ENCODE results near the gene FBXL14.

FBXL14 gene

GRCh38 chr12:1594006-1594260 is 448 bp downstream of the FBXL14 start:
- Histone ChIP-seq H2BK120ac (ENCODE audit: insufficient read depth, low read length, poor library complexity) (no peak overlapping the region), H3K79me2 (ENCODE audit: control insufficient read depth, insufficient read depth, low read length, poor library complexity) (peaks cover 3% of the 10 kb centered on the region), H3K14ac (ENCODE audit: low read length) (peak overlapping the region; percentile 54), H4K12ac (ENCODE audit: low read depth, low read length) (no peak overlapping the region), H3K27ac (ENCODE audit: low read depth, low read length) (peak overlapping the region; percentile 91), H3K23ac (ENCODE audit: low read length) (no peak overlapping the region), H3K4ac (ENCODE audit: low read depth, low read length) (no peak overlapping the region), H3K4me1 (ENCODE audit: control insufficient read depth in 1 of 2, insufficient read depth in 2 of 2, low read length in 2 of 2) (peaks cover 15 to 26% of the 10 kb centered on the region in 2 experiments), H3K9ac (ENCODE audit: low read length) (peak overlapping the region; percentile 72), H3K4me3 (ENCODE audit: low read depth, low read length) (peak overlapping the region; percentile 79), H2BK12ac (ENCODE audit: low read length) (no peak overlapping the region), H4K91ac (ENCODE audit: low read depth, low read length) (peak overlapping the region; percentile 82), H3K9me3 (ENCODE audit: insufficient read depth, low read depth, low read length) (no peaks in the 10 kb centered on the region), H3K4me2 (ENCODE audit: low read length) (peak overlapping the region; percentile 95), H2BK5ac (ENCODE audit: low read depth, low read length, poor library complexity) (peak overlapping the region; percentile 73), H3K27me3 (ENCODE audit: insufficient read depth, low read length) (no peaks in the 10 kb centered on the region), H2AK5ac (ENCODE audit: low read length) (no peak overlapping the region), H3K79me1 (ENCODE audit: low read length) (peaks cover 7% of the 10 kb centered on the region), H2AFZ (ENCODE audit: insufficient read depth, low read length, poor library complexity) (peak overlapping the region; percentile 64), H3K36me3 (ENCODE audit: control insufficient read depth in 1 of 2, insufficient read depth in 2 of 2, low read length in 2 of 2) (peaks cover 0 to 2% of the 10 kb centered on the region in 2 experiments), H4K8ac (ENCODE audit: low read depth, low read length) (no peak overlapping the region), H3K18ac (ENCODE audit: low read length) (peak overlapping the region; percentile 45)
- no CpG with 5 or more reads among the region's 34 CpGs for WGBS (ENCODE audit: extremely low coverage, insufficient coverage, insufficient read length)
- peak in 1 of 2 donors; percentile 16 for DNase-seq

DNA sequence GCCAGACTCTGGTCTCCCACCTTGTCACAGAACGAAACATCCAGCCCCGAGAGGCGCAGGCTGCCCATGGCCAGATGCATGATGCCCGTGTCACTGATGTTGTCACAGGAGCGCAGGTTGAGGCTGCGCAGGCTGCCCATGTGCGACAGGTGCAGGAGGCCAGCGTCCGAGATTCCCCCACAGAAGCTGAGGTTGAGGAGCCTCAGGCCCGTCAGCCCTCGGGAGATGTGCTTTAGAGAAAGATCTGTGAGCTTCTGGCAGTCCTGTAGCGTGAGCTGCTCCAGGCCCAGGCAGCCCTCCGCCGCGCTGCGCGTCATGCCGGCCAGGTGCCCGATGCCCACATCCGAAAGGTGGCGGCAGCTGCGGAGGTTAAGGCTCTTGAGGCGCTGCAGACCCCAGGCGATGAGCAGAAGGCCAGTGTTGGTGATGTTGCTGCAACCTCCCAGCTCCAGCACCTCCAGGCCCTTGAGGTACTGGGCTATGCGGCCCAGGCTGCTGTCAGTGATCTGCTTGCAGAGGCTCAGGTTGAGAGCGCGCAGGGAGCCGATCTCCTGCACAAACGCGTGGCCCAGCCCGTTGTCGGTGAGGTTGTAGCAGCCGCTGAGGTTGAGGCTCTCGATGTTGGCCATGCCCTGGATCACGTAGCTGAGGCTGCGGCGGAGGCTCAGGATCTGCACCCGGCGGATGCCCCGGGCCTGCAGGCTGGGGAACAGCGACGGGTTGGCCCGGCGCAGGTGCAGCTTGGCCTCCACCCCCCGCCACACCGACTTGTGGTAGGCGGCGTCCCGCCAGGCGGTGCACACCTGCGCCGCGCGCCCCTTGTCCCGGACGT is 991 bp downstream of the FBXL14 start:
- Histone ChIP-seq H3K79me2 (ENCODE audit: control insufficient read depth, insufficient read depth, low read length, poor library complexity) (peaks cover 3% of the 10 kb centered on the region), H3K9me3 (ENCODE audit: insufficient read depth, low read depth, low read length) (no peaks in the 10 kb centered on the region), H2BK12ac (ENCODE audit: low read length) (no peak overlapping the region), H3K4me1 (ENCODE audit: control insufficient read depth in 1 of 2, insufficient read depth in 2 of 2, low read length in 2 of 2) (peaks cover 15 to 26% of the 10 kb centered on the region in 2 experiments), H3K23ac (ENCODE audit: low read length) (no peak overlapping the region), H3K9ac (ENCODE audit: low read length) (peak overlapping the region; percentile 72), H3K36me3 (ENCODE audit: control insufficient read depth in 1 of 2, insufficient read depth in 2 of 2, low read length in 2 of 2) (peaks cover 0 to 2% of the 10 kb centered on the region in 2 experiments), H3K18ac (ENCODE audit: low read length) (peak overlapping the region; percentile 45), H3K27me3 (ENCODE audit: insufficient read depth, low read length) (no peaks in the 10 kb centered on the region), H4K12ac (ENCODE audit: low read depth, low read length) (no peak overlapping the region), H3K4me3 (ENCODE audit: low read depth, low read length) (peak overlapping the region; percentile 79), H3K14ac (ENCODE audit: low read length) (peak overlapping the region; percentile 36), H2AFZ (ENCODE audit: insufficient read depth, low read length, poor library complexity) (peak overlapping the region; percentile 64), H2BK120ac (ENCODE audit: insufficient read depth, low read length, poor library complexity) (no peak overlapping the region), H2AK5ac (ENCODE audit: low read length) (no peak overlapping the region), H3K4me2 (ENCODE audit: low read length) (peak overlapping the region; percentile 95), H2BK5ac (ENCODE audit: low read depth, low read length, poor library complexity) (no peak overlapping the region), H4K91ac (ENCODE audit: low read depth, low read length) (peak overlapping the region; percentile 82), H3K79me1 (ENCODE audit: low read length) (peaks cover 7% of the 10 kb centered on the region), H4K8ac (ENCODE audit: low read depth, low read length) (no peak overlapping the region), H3K27ac (ENCODE audit: low read depth, low read length) (peak overlapping the region; percentile 91), H3K4ac (ENCODE audit: low read depth, low read length) (no peak overlapping the region)
- DNase-seq = peak; percentile 33 to 51
- no CpG with 5 or more reads among the region's 56 CpGs for WGBS (ENCODE audit: extremely low coverage, insufficient coverage, insufficient read length)

DNA sequence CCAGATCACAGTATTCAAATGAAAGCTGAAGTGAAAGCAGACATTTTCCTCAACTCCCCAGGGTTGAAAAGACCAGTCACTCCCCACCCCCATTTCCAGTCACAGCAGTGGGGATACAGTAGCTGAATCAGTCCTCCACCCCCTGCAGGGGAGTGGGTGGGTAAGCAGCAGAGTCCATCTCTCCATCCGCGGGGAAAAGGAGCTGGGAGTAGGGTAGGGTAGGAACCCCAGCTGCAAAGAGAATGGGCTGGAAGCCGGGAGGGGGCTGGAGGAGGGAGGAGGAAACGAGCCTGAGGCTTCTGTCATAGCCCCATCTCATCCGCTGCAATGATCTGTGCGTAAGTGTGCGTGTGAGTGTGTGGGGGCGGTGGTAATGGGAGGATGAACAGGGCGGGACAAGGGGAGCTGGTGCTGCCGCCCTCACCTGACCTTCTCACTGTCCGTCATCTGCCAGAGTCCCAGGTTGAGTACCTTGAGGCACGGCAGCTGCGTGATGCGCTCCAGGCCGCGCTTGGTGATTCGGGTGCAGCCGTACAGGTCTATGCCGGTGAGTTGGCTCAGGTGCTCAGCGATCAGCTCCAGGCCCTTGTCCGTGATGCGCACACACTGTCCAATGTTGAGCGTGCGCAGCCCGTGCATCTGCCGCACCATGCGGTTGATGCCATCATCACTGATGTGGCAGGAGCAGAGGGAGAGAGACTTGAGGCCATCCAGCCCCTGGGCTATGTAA is 1.8 kb downstream of the FBXL14 start:
- peaks cover 3% of the 10 kb centered on the region for H3K79me2 ChIP-seq (ENCODE audit: control insufficient read depth, insufficient read depth, low read length, poor library complexity)
- H2AK5ac ChIP-seq (ENCODE audit: low read length) = no peak overlapping the region
- no peak overlapping the region for H3K9ac ChIP-seq (ENCODE audit: low read length)
- peaks cover 15 to 26% of the 10 kb centered on the region in 2 experiments for H3K4me1 ChIP-seq (ENCODE audit: control insufficient read depth in 1 of 2, insufficient read depth in 2 of 2, low read length in 2 of 2)
- no peak for DNase-seq
- peak overlapping the region; percentile 34 for H3K4me3 ChIP-seq (ENCODE audit: low read depth, low read length)
- H3K4me2 ChIP-seq (ENCODE audit: low read length) = peak overlapping the region; percentile 95
- no peak overlapping the region for H2BK5ac ChIP-seq (ENCODE audit: low read depth, low read length, poor library complexity)
- peak overlapping the region; percentile 22 for H3K4ac ChIP-seq (ENCODE audit: low read depth, low read length)
- no peak overlapping the region for H3K23ac ChIP-seq (ENCODE audit: low read length)
- no peak overlapping the region for H4K91ac ChIP-seq (ENCODE audit: low read depth, low read length)
- H2BK12ac ChIP-seq (ENCODE audit: low read length) = no peak overlapping the region
- no peaks in the 10 kb centered on the region for H3K9me3 ChIP-seq (ENCODE audit: insufficient read depth, low read depth, low read length)
- no peak overlapping the region for H2BK120ac ChIP-seq (ENCODE audit: insufficient read depth, low read length, poor library complexity)
- WGBS (ENCODE audit: extremely low coverage, insufficient coverage, insufficient read length) = no CpG with 5 or more reads among the region's 27 CpGs
- no peak overlapping the region for H3K27ac ChIP-seq (ENCODE audit: low read depth, low read length)
- peaks cover 0 to 2% of the 10 kb centered on the region in 2 experiments for H3K36me3 ChIP-seq (ENCODE audit: control insufficient read depth in 1 of 2, insufficient read depth in 2 of 2, low read length in 2 of 2)
- H4K12ac ChIP-seq (ENCODE audit: low read depth, low read length) = no peak overlapping the region
- H2AFZ ChIP-seq (ENCODE audit: insufficient read depth, low read length, poor library complexity) = no peak overlapping the region
- H3K18ac ChIP-seq (ENCODE audit: low read length) = no peak overlapping the region
- no peak overlapping the region for H4K8ac ChIP-seq (ENCODE audit: low read depth, low read length)
- no peak overlapping the region for H3K14ac ChIP-seq (ENCODE audit: low read length)
- no peaks in the 10 kb centered on the region for H3K27me3 ChIP-seq (ENCODE audit: insufficient read depth, low read length)
- peaks cover 7% of the 10 kb centered on the region for H3K79me1 ChIP-seq (ENCODE audit: low read length)

- Histone ChIP-seq H3K23ac (ENCODE audit: low read length) (no peak overlapping the region), H2BK5ac (ENCODE audit: low read depth, low read length, poor library complexity) (no peak overlapping the region), H3K9me3 (ENCODE audit: insufficient read depth, low read depth, low read length) (no peaks in the 10 kb centered on the region), H3K27me3 (ENCODE audit: insufficient read depth, low read length) (no peaks in the 10 kb centered on the region), H2BK120ac (ENCODE audit: insufficient read depth, low read length, poor library complexity) (no peak overlapping the region), H2AK5ac (ENCODE audit: low read length) (no peak overlapping the region), H3K14ac (ENCODE audit: low read length) (no peak overlapping the region), H3K79me1 (ENCODE audit: low read length) (peaks cover 7% of the 10 kb centered on the region), H3K79me2 (ENCODE audit: control insufficient read depth, insufficient read depth, low read length, poor library complexity) (peaks cover 3% of the 10 kb centered on the region), H3K4me2 (ENCODE audit: low read length) (peak overlapping the region; percentile 44), H3K36me3 (ENCODE audit: control insufficient read depth in 1 of 2, insufficient read depth in 2 of 2, low read length in 2 of 2) (peaks cover 0 to 2% of the 10 kb centered on the region in 2 experiments), H3K9ac (ENCODE audit: low read length) (no peak overlapping the region), H4K91ac (ENCODE audit: low read depth, low read length) (no peak overlapping the region), H3K4me3 (ENCODE audit: low read depth, low read length) (no peak overlapping the region), H3K18ac (ENCODE audit: low read length) (no peak overlapping the region), H3K4me1 (ENCODE audit: control insufficient read depth in 1 of 2, insufficient read depth in 2 of 2, low read length in 2 of 2) (peaks cover 15 to 26% of the 10 kb centered on the region in 2 experiments), H2AFZ (ENCODE audit: insufficient read depth, low read length, poor library complexity) (no peak overlapping the region), H4K8ac (ENCODE audit: low read depth, low read length) (no peak overlapping the region), H2BK12ac (ENCODE audit: low read length) (no peak overlapping the region), H4K12ac (ENCODE audit: low read depth, low read length) (no peak overlapping the region), H3K27ac (ENCODE audit: low read depth, low read length) (no peak overlapping the region), H3K4ac (ENCODE audit: low read depth, low read length) (no peak overlapping the region)
- no CpG with 5 or more reads among the region's 4 CpGs for WGBS (ENCODE audit: extremely low coverage, insufficient coverage, insufficient read length)
- no peak for DNase-seq
Observed at GRCh38 chr12:1591543-1591942, 2.8 kb downstream of the FBXL14 start.

Data from trophoblast cell (in vitro differentiated cells and primary cell).